HG03025 (cell line): ENCODE measurements around the gene IFNL4.
"Not testable (repeated sequence)": the region's sequence is repeated elsewhere in the genome, so short reads cannot be mapped to it uniquely, and the experiment has no call there.

Source experiments
- ATAC-seq: cut with Tn5 transposase; IDR thresholded peaks from one replicate; pipeline ENCODE4 v1.9.1; 2021; ENCODE audit warnings: mild to moderate bottlenecking, moderate library complexity; ENCODE audit not compliant: unreplicated experiment, low FRiP score

Gene IFNL4

DNA sequence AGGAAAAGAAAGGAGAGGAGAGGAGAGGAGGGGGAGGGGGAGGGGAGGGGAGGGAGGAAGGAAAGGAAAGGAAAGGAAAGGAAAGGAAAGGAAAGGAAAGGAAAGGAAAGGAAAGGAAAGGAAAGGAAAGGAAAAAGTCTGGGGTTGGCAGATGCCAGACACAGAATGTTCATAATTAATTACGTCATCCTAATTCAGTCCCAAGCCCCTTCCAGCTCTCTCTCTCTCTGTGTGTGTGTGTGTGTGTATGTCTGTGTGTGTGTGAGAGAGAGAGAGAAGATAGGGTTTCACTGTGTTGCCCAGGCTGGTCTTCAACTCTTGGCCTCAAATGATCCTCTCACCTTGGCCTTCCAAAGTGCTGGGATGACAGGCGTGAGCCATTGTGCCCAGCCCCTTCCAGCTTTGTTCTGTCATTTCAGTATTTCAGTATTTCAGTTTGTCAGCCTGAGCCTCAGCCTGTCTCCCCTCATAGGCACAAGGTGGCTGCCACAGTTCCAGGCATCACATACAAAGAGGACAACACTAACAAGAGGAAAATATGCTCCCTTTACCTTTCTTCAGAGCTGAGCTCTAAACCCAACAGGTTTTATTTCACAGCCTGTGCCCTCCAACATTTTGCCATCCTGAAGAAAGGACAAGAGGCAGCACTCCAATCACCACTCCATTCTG, 18.4 kb downstream of the IFNL4 start:
- no peak for ATAC-seq

DNA sequence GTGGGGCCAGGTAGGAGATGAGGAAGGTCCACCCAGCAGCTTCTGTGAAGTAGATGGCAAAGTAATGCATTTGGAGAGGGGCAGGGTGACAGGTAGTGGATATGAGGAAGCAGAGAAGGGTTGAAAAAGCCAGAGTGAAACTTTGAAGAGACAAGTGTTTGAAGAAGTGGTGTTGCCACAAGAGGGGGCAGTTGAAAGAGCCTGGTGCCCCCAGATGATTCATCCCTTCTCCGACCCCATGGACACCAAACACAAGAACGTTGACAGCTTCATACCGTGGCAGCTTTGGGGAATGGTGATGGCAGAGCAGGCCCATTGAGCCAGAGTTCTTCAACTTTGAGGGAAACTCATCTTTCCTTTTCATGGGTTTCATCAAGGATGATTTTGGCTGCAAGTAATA, 23.7 kb downstream of the IFNL4 start:
- no peak for ATAC-seq

GRCh38 chr19:39223703-39224279, 24.9 kb downstream of the IFNL4 start:
- ATAC-seq = no peak

DNA sequence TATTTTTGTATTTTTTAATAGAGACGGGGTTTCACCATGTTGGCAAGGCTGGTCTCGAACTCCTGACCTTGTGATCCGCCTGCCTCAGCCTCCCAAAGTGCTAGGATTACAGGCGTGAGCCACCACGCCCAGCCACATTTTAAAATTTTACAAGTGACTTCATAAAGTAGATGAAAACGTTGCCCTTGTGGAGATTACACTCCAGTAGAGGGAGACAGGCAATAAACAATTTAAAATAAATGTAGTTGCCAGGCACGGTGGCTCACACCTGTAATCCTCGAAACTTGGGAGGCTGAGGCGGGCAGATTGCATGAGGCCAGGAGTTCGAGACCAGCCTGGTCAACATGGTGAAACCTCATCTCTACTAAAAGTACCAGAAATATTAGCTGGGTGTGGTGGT, 29.5 kb downstream of the IFNL4 start:
- ATAC-seq = not testable (repeated sequence)

- no peak for ATAC-seq
Measured at GRCh38 chr19:39218230-39219007, 30.2 kb downstream of the IFNL4 start.

DNA sequence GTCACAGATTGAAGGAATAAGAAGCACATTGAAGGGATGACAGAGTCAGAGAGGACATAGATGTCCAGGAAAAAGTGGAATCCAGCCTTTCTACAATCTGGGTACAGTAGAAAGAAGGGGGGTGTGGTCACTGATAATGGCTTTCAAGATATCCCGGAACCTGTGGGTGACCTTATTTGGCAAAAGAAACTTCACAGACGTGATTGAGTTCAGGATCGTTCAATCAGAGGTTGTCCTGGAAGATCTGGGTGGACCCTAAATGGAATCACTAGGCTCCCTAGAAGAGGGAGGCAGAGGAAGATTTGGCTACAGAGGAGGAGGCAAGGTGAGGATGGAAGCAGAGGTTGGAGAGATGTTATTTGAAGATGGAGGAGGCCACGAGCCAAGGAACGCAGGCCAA, 31.6 kb downstream of the IFNL4 start:
- ATAC-seq = no peak

GRCh38 chr19:39215323-39215722, 33.3 kb downstream of the IFNL4 start:
- ATAC-seq = not testable (repeated sequence)

DNA sequence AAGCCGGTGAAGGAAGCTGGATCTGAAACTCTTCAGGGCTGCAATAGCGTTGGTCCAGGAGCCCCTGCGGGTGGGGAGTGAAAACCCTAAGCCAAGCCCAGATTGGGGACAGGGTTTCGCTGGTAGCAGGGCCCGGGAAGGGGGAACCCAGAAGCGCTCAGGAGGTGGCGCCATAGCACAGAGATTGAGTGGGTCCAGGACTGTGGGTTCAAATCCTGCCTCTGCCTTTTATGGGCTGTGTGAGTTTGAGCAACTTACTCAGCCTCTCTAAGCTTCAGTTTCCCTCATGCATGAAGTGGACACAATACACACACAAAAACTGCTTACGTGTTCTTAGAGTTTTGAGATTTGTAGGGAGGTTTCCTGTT, 36.3 kb downstream of the IFNL4 start:
- no peak for ATAC-seq

GRCh38 chr19:39211731-39212374, 36.8 kb downstream of the IFNL4 start:
- ATAC-seq = no peak

- ATAC-seq = no peak
Measured at GRCh38 chr19:39209196-39209595, 39.5 kb downstream of the IFNL4 start.

- ATAC-seq = no peak
Measured at GRCh38 chr19:39208175-39208795, 40.4 kb downstream of the IFNL4 start.

DNA sequence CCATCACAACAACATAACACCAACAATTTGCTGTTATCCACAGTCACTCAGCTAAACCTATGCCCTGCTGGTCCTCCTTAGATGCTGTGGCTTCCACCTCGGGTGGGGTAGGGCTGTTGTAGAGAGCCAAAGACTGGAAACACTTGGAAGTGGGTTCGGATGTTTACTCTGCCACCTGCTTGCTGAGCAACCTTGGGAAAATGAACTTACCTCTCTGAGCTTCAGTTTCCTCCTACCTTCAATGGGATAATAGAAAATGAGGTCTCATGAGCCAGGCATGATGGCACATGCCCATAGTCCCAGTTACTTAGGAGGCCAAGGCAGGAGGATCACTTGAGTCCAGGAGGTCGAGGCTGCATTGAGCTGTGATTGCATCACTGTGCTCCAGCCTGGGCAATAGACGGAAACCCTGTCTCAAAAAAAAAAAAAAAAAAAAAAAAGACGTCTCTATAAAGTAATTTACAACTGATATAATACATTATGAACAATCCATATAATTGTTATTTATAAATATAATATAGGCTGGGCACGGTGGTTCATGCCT, 41.3 kb downstream of the IFNL4 start:
- no peak for ATAC-seq

GRCh38 chr19:39206122-39206521, 42.5 kb downstream of the IFNL4 start:
- no peak for ATAC-seq

- no peak for ATAC-seq
Measured at GRCh38 chr19:39205449-39205764, 43.2 kb downstream of the IFNL4 start.

DNA sequence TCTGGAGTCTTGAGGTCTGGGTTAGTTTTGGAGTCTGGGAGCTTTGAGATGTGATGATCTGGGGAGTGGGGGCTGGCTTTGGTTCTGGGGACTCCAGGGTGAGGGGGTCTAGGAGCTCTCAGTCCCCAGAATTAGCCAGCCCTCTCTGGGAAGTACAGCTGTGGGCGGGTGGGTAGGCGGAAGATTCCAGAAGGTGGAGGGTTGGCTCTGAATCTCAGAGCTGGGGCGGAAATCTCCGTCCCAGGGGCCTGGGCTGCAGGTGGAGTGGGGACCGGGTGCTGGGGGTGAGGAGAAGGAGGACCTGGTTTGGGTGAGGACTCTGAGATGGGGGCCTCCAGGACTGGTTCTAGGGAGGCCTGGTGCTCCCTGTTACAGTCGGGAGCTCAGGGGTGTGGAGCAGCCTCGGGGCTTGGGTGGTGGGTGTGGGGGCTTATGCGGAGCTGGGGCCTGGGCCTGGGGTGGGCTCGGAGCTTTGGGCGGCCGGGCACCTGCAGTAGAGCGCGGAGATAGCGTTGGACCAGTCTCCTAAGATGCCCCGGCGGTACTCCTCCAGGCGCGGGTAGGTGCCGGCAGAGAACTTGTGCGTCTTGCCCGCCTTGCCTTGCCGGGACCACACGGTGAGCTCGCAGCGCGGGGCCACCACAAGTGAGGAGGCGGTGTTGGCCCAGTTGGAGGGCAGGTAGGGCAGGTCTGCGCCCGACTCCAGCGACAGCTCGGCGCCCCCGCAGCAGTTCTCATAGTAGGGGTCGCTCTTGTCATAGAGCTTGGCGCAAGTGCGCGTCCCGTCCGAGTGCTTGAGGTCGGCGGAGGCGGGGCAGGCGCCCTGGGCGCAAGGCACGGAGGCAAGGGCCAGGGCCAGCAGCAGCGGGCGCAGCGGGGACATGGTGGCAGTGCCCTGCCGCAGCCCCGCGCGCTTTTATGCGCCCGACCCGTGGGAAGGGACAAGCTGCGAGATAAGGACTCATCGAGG, 45.0 kb downstream of the IFNL4 start, which contains the start of gene SYCN:
Gene SYCN, minus strand, starts transcription at position 892 of the 970 bp plus-strand sequence. Its CDS starts 9 bp downstream, at position 883.
- ATAC-seq = no peak

- ATAC-seq = no peak
Measured at GRCh38 chr19:39202998-39203355, 45.7 kb downstream of the IFNL4 start.

GRCh38 chr19:39200803-39201115, 47.9 kb downstream of the IFNL4 start:
- no peak for ATAC-seq

- no peak for ATAC-seq
Measured at GRCh38 chr19:39200066-39200802, 48.4 kb downstream of the IFNL4 start.

DNA sequence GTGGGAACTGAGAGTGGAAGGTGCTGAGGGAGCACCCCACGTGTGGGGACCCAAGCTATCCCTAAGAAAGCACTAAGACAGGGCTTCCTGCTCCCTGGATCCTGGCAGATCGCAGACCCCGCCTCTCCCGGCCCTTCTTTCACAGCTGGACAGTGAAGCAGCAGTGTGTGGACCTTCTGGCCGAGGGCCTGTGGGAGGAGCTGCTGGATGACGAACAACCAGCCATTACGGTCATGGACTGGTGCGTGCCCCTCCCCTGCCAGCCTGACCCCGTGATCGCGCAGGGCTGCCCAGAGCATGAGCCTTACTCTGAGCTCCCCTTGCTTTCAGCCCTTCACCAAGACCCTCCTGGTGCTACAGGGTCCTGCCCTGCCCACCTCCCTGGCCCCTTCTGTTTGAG, 49.6 kb downstream of the IFNL4 start:
- no peak for ATAC-seq
